H9 (cell line): ENCODE data around the gene TNFSF9. TPM values are rescaled to one million over a fixed set of nuclear protein-coding genes. Genes with fewer than 3 reads are reported as not detected.

Source experiments
- DNase-seq: peaks from one replicate; pipeline ENCODE4 v3.0.0-alpha.2; 2017
- H2AFZ ChIP-seq: one replicate; pipeline ENCODE4 v1.6.1; 2013; ENCODE audit warnings: mild to moderate bottlenecking, low read length, control low read depth, moderate library complexity
- H2AK5ac ChIP-seq: 2 replicates; pipeline ENCODE4 v1.6.1; 2013; ENCODE audit warnings: low read length, control low read depth, mixed read lengths; ENCODE audit not compliant: insufficient read length
- H2BK120ac ChIP-seq: one replicate; pipeline ENCODE4 v1.6.1; 2013; ENCODE audit warnings: low read depth, mild to moderate bottlenecking, low read length, control low read depth, inconsistent platforms; ENCODE audit not compliant: poor library complexity, severe bottlenecking
- H2BK12ac ChIP-seq: 2 replicates; pipeline ENCODE4 v1.6.1; 2013; ENCODE audit warnings: low read length, control low read depth, mixed read lengths, low read depth; ENCODE audit not compliant: insufficient read length
- H2BK15ac ChIP-seq: 2 replicates; pipeline ENCODE4 v1.6.1; 2013; ENCODE audit warnings: low read depth, low read length, control low read depth
- H2BK20ac ChIP-seq: one replicate; pipeline ENCODE4 v1.6.1; 2013; ENCODE audit warnings: low read depth, mild to moderate bottlenecking, low read length, control low read depth, inconsistent platforms; ENCODE audit not compliant: poor library complexity, severe bottlenecking
- H2BK5ac ChIP-seq: 2 replicates; pipeline ENCODE4 v1.6.1; 2013; ENCODE audit warnings: low read length, control low read depth, mixed read lengths; ENCODE audit not compliant: insufficient read length
- H3K14ac ChIP-seq: 2 replicates; pipeline ENCODE4 v1.6.1; 2013; ENCODE audit warnings: low read length, control low read depth; ENCODE audit not compliant: insufficient read depth
- H3K18ac ChIP-seq: 2 replicates; pipeline ENCODE4 v1.6.1; 2013; ENCODE audit warnings: low read depth, mild to moderate bottlenecking, mixed read lengths, low read length, control low read depth; ENCODE audit not compliant: insufficient read length
- H3K23ac ChIP-seq: 2 replicates; pipeline ENCODE4 v1.6.1; 2013; ENCODE audit warnings: low read length, control low read depth, mixed read lengths, low read depth; ENCODE audit not compliant: insufficient read length
- H3K23me2 ChIP-seq: 2 replicates; pipeline ENCODE4 v1.6.1; 2013; ENCODE audit warnings: low read depth, mild to moderate bottlenecking, mixed read lengths, low read length, control low read depth; ENCODE audit not compliant: insufficient read length, poor library complexity, severe bottlenecking
- H3K27ac ChIP-seq: 2 replicates; pipeline ENCODE4 v1.5.1; 2013; ENCODE audit warnings: low read length, control low read depth, mixed read lengths, low read depth; ENCODE audit not compliant: insufficient read length
- H3K27me3 ChIP-seq: 2 replicates; pipeline ENCODE4 v1.6.1; 2013; ENCODE audit warnings: low read length, control low read depth, inconsistent platforms; ENCODE audit not compliant: insufficient read depth
- H3K4ac ChIP-seq: 2 replicates; pipeline ENCODE4 v1.6.1; 2013; ENCODE audit warnings: low read depth, mild to moderate bottlenecking, control low read depth, inconsistent platforms, low read length, moderate library complexity
- H3K4me1 ChIP-seq: 2 replicates; pipeline ENCODE4 v1.6.1; 2013; ENCODE audit warnings: low read length, control low read depth, inconsistent platforms; ENCODE audit not compliant: insufficient read depth
- H3K4me2 ChIP-seq: 2 replicates; pipeline ENCODE4 v1.6.1; 2013; ENCODE audit warnings: low read length, control low read depth, mixed read lengths; ENCODE audit not compliant: insufficient read length, insufficient read depth
- H3K56ac ChIP-seq: 2 replicates; pipeline ENCODE4 v1.6.1; 2013; ENCODE audit warnings: low read depth, mild to moderate bottlenecking, mixed read lengths, low read length, control low read depth; ENCODE audit not compliant: insufficient read length
- H3K79me1 ChIP-seq: 2 replicates; pipeline ENCODE4 v1.6.1; 2013; ENCODE audit warnings: low read depth, mild to moderate bottlenecking, moderate library complexity, low read length, control low read depth, inconsistent platforms; ENCODE audit not compliant: insufficient read depth, poor library complexity, severe bottlenecking
- H3K79me2 ChIP-seq: 2 replicates; pipeline ENCODE4 v1.6.1; 2013; ENCODE audit warnings: low read length, control low read depth, inconsistent platforms; ENCODE audit not compliant: insufficient read depth
- H3K9ac ChIP-seq: 2 replicates; pipeline ENCODE4 v1.6.1; 2013; ENCODE audit warnings: low read length, control low read depth, mixed read lengths; ENCODE audit not compliant: insufficient read length; ENCODE audit errors: extremely low read depth
- H3K9me3 ChIP-seq: one replicate; pipeline ENCODE4 v1.6.1; 2013; ENCODE audit warnings: low read depth, low read length, inconsistent platforms; ENCODE audit not compliant: control insufficient read depth
- H3T11ph ChIP-seq: one replicate; pipeline ENCODE4 v1.6.1; 2013; ENCODE audit warnings: mild to moderate bottlenecking, low read length, control low read depth, inconsistent platforms
- H4K20me1 ChIP-seq: one replicate; pipeline ENCODE4 v1.6.1; 2013; ENCODE audit not compliant: control insufficient read depth, insufficient read length, insufficient read depth
- H4K5ac ChIP-seq: 2 replicates; pipeline ENCODE4 v1.6.1; 2013; ENCODE audit warnings: low read depth, mild to moderate bottlenecking, mixed read lengths, low read length, control low read depth; ENCODE audit not compliant: insufficient read length
- H4K8ac ChIP-seq: replicated peaks from 2 replicates; pipeline ENCODE4 v1.6.1; 2013; ENCODE audit warnings: low read length, control low read depth, mixed read lengths, low read depth; ENCODE audit not compliant: insufficient read length
- H4K91ac ChIP-seq: 2 replicates; pipeline ENCODE4 v1.6.1; 2013; ENCODE audit warnings: low read depth, mild to moderate bottlenecking, moderate library complexity, mixed read lengths, low read length, control low read depth; ENCODE audit not compliant: insufficient read length
- H3K27ac Mint-ChIP-seq, 3 experiments: 2 replicates in 2 of 3; 3 replicates in 1 of 3; pipeline ENCODE4 v1.8.0; 2020 to 2021; ENCODE audit warnings: mixed read lengths in 3 of 3, mild to moderate bottlenecking in 1 of 3, moderate library complexity in 1 of 3
- H3K27me3 Mint-ChIP-seq: 2 replicates; pipeline ENCODE4 v1.8.0; 2021; ENCODE audit warnings: low read depth, mild to moderate bottlenecking, moderate library complexity, mixed read lengths
- H3K36me3 Mint-ChIP-seq, 3 experiments: 2 replicates in 2 of 3; 3 replicates in 1 of 3; pipeline ENCODE4 v1.8.0; 2020 to 2021; ENCODE audit warnings: low read depth in 3 of 3, mixed read lengths in 3 of 3; ENCODE audit not compliant: insufficient read depth in 1 of 3
- H3K4me1 Mint-ChIP-seq, 2 experiments: 2 replicates each; pipeline ENCODE4 v1.8.0; 2020; ENCODE audit warnings: mixed read lengths in 2 of 2
- H3K4me3 Mint-ChIP-seq, 2 experiments: 2 replicates in 1 of 2; 3 replicates in 1 of 2; pipeline ENCODE4 v1.8.0; 2020 to 2021; ENCODE audit warnings: mild to moderate bottlenecking in 2 of 2, mixed read lengths in 2 of 2, moderate library complexity in 1 of 2
- H3K9me3 Mint-ChIP-seq, 2 experiments: 2 replicates in 1 of 2; 3 replicates in 1 of 2; pipeline ENCODE4 v1.8.0; 2020; ENCODE audit warnings: mild to moderate bottlenecking in 2 of 2, mixed read lengths in 2 of 2, moderate library complexity in 1 of 2
- CTCF ChIP-seq: fragments of 200-600 bp; sonication (generic); conservative IDR thresholded peaks from 3 replicates; pipeline ENCODE4 v1.8.0; 2021; ENCODE audit warnings: antibody characterized with exemption, mild to moderate bottlenecking
- WGBS: extraction: QIAGEN DNeasy Blood & Tissue Kit; methylation state at CpG from one replicate; pipeline ENCODE4 v1.1.7; 2013; ENCODE audit warnings: missing lambda C conversion rate, low lambda C conversion rate, mixed read lengths; ENCODE audit not compliant: insufficient read length; ENCODE audit errors: extremely low coverage; 5-methylcytosine and 5-hydroxymethylcytosine counted together
- total RNA-seq: library from RNA; stranded (reverse); gene quantifications from 2 replicates; pipeline ENCODE4 v1.2.1, GENCODE V29; 2021

Gene TNFSF9
- total RNA-seq, 1 experiment from 2014 or later = 1.9 TPM

DNA sequence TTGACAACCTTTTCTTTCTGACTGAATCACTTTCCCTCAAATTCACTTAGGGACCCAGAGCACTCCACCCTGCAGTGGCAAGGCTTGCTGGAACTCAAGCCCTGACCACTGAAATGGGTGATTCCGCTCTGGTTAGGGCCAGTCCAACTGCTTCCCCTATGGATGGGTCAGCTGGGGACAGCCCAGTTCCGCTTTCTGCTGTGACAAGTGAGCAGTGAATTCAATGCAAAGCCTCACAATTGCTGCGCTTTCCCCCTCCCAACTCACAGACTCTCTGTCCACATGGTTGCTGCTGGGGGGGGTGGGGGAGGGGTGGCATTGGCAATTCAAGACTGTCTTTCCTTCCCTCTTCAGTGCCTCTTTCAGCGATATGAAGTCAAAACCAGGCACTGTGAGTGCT lies 41.4 kb downstream of the TNFSF9 start:
- no peaks in the 10 kb centered on the region for H3K27me3 ChIP-seq
- no peak overlapping the region for H2BK5ac ChIP-seq
- no peak overlapping the region for H3K9ac ChIP-seq
- H2BK15ac ChIP-seq = no peak overlapping the region
- H3K18ac ChIP-seq = no peak overlapping the region
- Mint-ChIP-seq H3K4me1 (peaks cover 0 to 8% of the 10 kb centered on the region in 2 experiments; a peak in 2 of 4 replicates), H3K9me3 (peaks cover 6 to 34% of the 10 kb centered on the region in 2 experiments; a peak in 3 of 5 replicates), H3K27me3 (peaks cover 11% of the 10 kb centered on the region), H3K4me3 (no peak overlapping the region), H3K36me3 (no peaks in the 10 kb centered on the region), H3K27ac (no peak overlapping the region)
- no peak overlapping the region for H2BK120ac ChIP-seq
- no peak overlapping the region for H2BK12ac ChIP-seq
- H3K27ac ChIP-seq = no peak overlapping the region
- H3K56ac ChIP-seq = no peak overlapping the region
- no peaks in the 10 kb centered on the region; the same call in 1 of the 2 replicates for H3K4me1 ChIP-seq
- WGBS = no CpG with 5 or more reads among the region's 4 CpGs
- no peak overlapping the region for H3T11ph ChIP-seq
- H4K20me1 ChIP-seq = no peaks in the 10 kb centered on the region
- TF ChIP-seq CTCF = no peak
- H3K23me2 ChIP-seq = no peaks in the 10 kb centered on the region
- DNase-seq = no peak
- H4K5ac ChIP-seq = no peak overlapping the region
- no peak overlapping the region for H3K14ac ChIP-seq
- no peak overlapping the region for H2AFZ ChIP-seq
- no peak overlapping the region for H3K4ac ChIP-seq
- H4K8ac ChIP-seq = no peak overlapping the region
- no peak overlapping the region for H3K4me2 ChIP-seq
- H2BK20ac ChIP-seq = no peak overlapping the region
- H3K23ac ChIP-seq = no peak overlapping the region
- H2AK5ac ChIP-seq = no peak overlapping the region
- no peak overlapping the region for H4K91ac ChIP-seq
- H3K79me2 ChIP-seq = no peaks in the 10 kb centered on the region
- no peaks in the 10 kb centered on the region for H3K79me1 ChIP-seq
- no peaks in the 10 kb centered on the region for H3K9me3 ChIP-seq
